ENCODE measurements around the gene MROH7. TPM values are rescaled to one million over a fixed set of nuclear protein-coding genes. Genes with fewer than 3 reads are reported as not detected.

The MROH7 gene
- total RNA-seq, 2 donors from 2014 or later, result 3.7 to 5.5 TPM

DNA sequence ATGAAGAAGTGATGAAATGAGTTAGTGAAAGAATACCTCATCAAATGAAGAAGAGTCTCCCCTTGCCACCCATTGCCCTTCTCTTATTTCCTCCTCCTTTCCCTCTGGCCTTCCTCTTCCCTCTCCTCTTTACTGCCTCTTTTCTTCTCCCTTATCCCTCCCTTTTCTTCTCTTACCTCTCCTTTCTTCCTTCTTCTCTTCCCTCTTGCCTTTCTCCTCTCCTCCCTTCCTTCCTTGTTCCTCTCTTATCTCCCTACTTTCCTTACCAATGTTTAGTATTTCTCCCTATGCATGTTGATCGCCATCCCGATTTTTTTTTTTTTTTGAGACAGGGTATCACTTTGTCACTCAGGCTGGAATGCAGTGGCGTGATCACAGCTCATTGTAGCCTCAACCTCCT, 8.8 kb downstream of the MROH7 start:
- intact Hi-C loops (cut with DNase I), result no loop called here
- no peaks in the 10 kb centered on the region for H3K27me3 ChIP-seq
- H3K4me1 ChIP-seq, result peaks cover 7% of the 10 kb centered on the region
- no peaks in the 10 kb centered on the region for H3K36me3 ChIP-seq
- H3K27ac ChIP-seq, result no peak overlapping the region
- no peak overlapping the region for H3K4me3 ChIP-seq
- DNase-seq, result no peak
- TF ChIP-seq CTCF (IDR thresholded peaks at IDR 0.05), result no peak
- H3K9me3 ChIP-seq, result no peaks in the 10 kb centered on the region
- H3K9ac ChIP-seq (ENCODE audit: low read depth in 2 of 2, low read length in 2 of 2), result peak overlapping the region in 1 of 2 donors; percentile 0

DNA sequence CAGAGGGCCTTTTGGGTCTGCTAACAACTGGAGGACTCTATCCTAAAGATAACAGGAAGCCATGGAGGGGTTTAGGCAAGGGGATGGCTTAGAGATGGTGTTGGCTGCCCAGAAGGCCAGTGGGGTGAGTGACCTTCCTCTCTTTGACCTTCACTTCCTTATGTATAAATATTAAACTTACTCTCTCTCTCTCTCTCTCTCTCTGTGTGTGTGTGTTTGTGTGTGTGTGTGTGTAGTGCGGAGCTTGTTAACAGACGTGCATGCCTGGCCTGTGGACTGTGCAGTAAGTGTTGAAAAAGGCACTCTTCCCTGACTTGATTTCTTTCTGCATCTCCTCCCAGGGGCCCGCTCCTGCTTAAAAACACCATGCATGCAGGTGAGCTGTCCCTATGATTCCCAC, 10.0 kb downstream of the MROH7 start:
- no peak for DNase-seq
- Histone ChIP-seq H3K4me3 (no peak overlapping the region), H3K9ac (ENCODE audit: low read depth in 2 of 2, low read length in 2 of 2) (no peak overlapping the region), H3K9me3 (no peaks in the 10 kb centered on the region), H3K4me1 (peaks cover 7% of the 10 kb centered on the region), H3K27me3 (no peaks in the 10 kb centered on the region), H3K27ac (no peak overlapping the region), H3K36me3 (no peaks in the 10 kb centered on the region)
- intact Hi-C loops (cut with DNase I), result no loop called here
- no peak for TF ChIP-seq CTCF (IDR thresholded peaks at IDR 0.05)

GRCh38 chr1:54652168-54652567, 10.6 kb downstream of the MROH7 start:
- no peak overlapping the region for H3K9ac ChIP-seq (ENCODE audit: low read depth in 2 of 2, low read length in 2 of 2)
- no peak overlapping the region for H3K4me3 ChIP-seq
- H3K27ac ChIP-seq, result no peak overlapping the region
- H3K4me1 ChIP-seq, result peaks cover 7% of the 10 kb centered on the region
- DNase-seq, result no peak
- no peaks in the 10 kb centered on the region for H3K36me3 ChIP-seq
- no peak for TF ChIP-seq CTCF (IDR thresholded peaks at IDR 0.05)
- H3K9me3 ChIP-seq, result no peaks in the 10 kb centered on the region
- H3K27me3 ChIP-seq, result no peaks in the 10 kb centered on the region
- intact Hi-C loops (cut with DNase I), result no loop called here

- H3K27me3 ChIP-seq, result no peaks in the 10 kb centered on the region
- peaks cover 7% of the 10 kb centered on the region for H3K4me1 ChIP-seq
- intact Hi-C loops (cut with DNase I), result no loop called here
- no peak overlapping the region for H3K4me3 ChIP-seq
- DNase-seq, result no peak
- H3K9me3 ChIP-seq, result no peaks in the 10 kb centered on the region
- no peaks in the 10 kb centered on the region for H3K36me3 ChIP-seq
- H3K9ac ChIP-seq (ENCODE audit: low read depth in 2 of 2, low read length in 2 of 2), result no peak overlapping the region
- TF ChIP-seq CTCF (IDR thresholded peaks at IDR 0.05), result no peak
- no peak overlapping the region for H3K27ac ChIP-seq
These were observed 11.4 kb downstream of the MROH7 start for GRCh38 chr1:54653036-54653435.

DNA sequence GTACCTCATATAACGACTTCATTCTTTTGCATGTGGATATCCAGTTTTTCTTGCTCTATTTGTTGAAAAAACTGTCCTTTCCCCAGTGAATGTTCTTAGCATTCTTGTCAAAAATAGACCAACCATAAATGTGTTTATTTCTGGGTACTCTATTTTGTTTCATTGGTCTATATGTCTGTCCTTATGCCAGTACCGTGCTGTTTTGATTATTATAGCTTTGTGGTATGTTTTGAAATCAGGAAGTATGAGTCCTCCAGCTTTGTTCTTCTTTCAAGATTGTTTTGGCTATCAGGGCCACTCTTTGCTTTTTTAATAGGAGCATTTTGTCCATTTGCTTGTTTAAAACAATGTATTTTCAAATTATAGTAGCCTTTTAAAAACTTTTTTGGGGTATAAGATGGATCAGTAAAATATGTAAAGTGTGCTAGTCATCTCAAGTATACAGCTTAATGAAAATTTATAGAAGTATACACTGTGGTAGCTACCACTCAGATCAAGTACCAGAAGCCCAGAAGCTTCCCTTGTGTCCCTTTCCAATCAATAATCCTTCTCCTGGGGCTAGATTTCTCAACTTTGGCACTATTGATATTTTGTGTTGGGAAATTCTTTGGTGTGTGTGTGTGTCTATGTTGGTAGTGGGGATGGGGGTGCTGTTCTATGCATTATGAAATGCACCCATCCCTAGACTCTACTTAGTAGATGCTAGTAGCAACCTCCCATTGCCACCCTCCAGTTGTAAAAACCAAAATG, 16.8 kb downstream of the MROH7 start:
- H3K9ac ChIP-seq (ENCODE audit: low read depth in 2 of 2, low read length in 2 of 2), result no peak overlapping the region

More for the DNA sequence above, 16.8 kb downstream of the MROH7 start:
- no peak overlapping the region for H3K27ac ChIP-seq
- no peaks in the 10 kb centered on the region for H3K27me3 ChIP-seq
- no peaks in the 10 kb centered on the region for H3K9me3 ChIP-seq
- no peaks in the 10 kb centered on the region for H3K36me3 ChIP-seq
- TF ChIP-seq CTCF (IDR thresholded peaks at IDR 0.05), result no peak
- intact Hi-C loops (cut with DNase I), result no loop called here
- H3K4me3 ChIP-seq, result no peak overlapping the region
- DNase-seq, result no peak
- no peaks in the 10 kb centered on the region for H3K4me1 ChIP-seq

All from colonic mucosa (tissue), 4 donors.